Measurements from ENCODE around the gene ME3. TPM values are rescaled to one million over a fixed set of nuclear protein-coding genes. Genes with fewer than 3 reads are reported as not detected.

Gene ME3
- total and polyA plus RNA-seq, 2 donors (not counting 1 experiment from before 2014, with no cell fraction given) = 8.8 to 50.7 TPM

- no peak overlapping the region for H3K4me2 ChIP-seq (ENCODE audit: extremely low read depth, insufficient read depth, low read length)
- no peak for TF ChIP-seq EZH2 (IDR thresholded peaks at IDR 0.05; ENCODE audit: low read length, missing control alignments)
- TF ChIP-seq, protein P1, sequence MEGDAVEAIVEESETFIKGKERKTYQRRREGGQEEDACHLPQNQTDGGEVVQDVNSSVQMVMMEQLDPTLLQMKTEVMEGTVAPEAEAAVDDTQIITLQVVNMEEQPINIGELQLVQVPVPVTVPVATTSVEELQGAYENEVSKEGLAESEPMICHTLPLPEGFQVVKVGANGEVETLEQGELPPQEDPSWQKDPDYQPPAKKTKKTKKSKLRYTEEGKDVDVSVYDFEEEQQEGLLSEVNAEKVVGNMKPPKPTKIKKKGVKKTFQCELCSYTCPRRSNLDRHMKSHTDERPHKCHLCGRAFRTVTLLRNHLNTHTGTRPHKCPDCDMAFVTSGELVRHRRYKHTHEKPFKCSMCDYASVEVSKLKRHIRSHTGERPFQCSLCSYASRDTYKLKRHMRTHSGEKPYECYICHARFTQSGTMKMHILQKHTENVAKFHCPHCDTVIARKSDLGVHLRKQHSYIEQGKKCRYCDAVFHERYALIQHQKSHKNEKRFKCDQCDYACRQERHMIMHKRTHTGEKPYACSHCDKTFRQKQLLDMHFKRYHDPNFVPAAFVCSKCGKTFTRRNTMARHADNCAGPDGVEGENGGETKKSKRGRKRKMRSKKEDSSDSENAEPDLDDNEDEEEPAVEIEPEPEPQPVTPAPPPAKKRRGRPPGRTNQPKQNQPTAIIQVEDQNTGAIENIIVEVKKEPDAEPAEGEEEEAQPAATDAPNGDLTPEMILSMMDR (conservative IDR thresholded peaks at IDR 0.05 in 1 of 2, IDR thresholded peaks at IDR 0.05 in 1 of 2; ENCODE audit: low read depth in 1 of 2, low read length in 2 of 2) = no peak
- no peaks in the 10 kb centered on the region for H3K36me3 ChIP-seq (ENCODE audit: control insufficient read depth, insufficient read depth, low read length)
- no peaks in the 10 kb centered on the region for H3K79me2 ChIP-seq (ENCODE audit: control insufficient read depth, insufficient read depth, low read length)
- H4K20me1 ChIP-seq (ENCODE audit: control insufficient read depth, extremely low read depth, insufficient read depth, low read length) = no peaks in the 10 kb centered on the region
- H3K4me3 ChIP-seq (replicated peaks in 1 of 4; ENCODE audit: control extremely low read depth in 1 of 4, insufficient read depth in 1 of 4, low read depth in 3 of 4, low read length in 4 of 4) = no peak overlapping the region
- H3K27ac ChIP-seq (ENCODE audit: insufficient read depth, low read length) = no peak overlapping the region
- H2AFZ ChIP-seq (ENCODE audit: low read length) = no peak overlapping the region
- DNase-seq (ENCODE audit: low read depth in 2 of 2) = no peak
- no peak overlapping the region for H3K9ac ChIP-seq (ENCODE audit: insufficient read depth, low read length)
- H3K27me3 ChIP-seq (ENCODE audit: control insufficient read depth, insufficient read depth, low read length) = no peaks in the 10 kb centered on the region
- no peaks in the 10 kb centered on the region for H3K9me3 ChIP-seq (ENCODE audit: control insufficient read depth, insufficient read depth, low read depth, low read length)
- peaks cover 4% of the 10 kb centered on the region for H3K4me1 ChIP-seq (ENCODE audit: control insufficient read depth, extremely low read depth, insufficient read depth, low read length)
Observed at GRCh38 chr11:86444981-86445380, 227.4 kb downstream of the ME3 start.

- no peak for DNase-seq (ENCODE audit: low read depth in 2 of 2)
- Histone ChIP-seq H4K20me1 (ENCODE audit: control insufficient read depth, extremely low read depth, insufficient read depth, low read length) (no peaks in the 10 kb centered on the region), H3K9ac (ENCODE audit: insufficient read depth, low read length) (no peak overlapping the region), H3K9me3 (ENCODE audit: control insufficient read depth, insufficient read depth, low read depth, low read length) (no peaks in the 10 kb centered on the region), H3K4me1 (ENCODE audit: control insufficient read depth, extremely low read depth, insufficient read depth, low read length) (peaks cover 4% of the 10 kb centered on the region), H3K27ac (ENCODE audit: insufficient read depth, low read length) (no peak overlapping the region), H3K79me2 (ENCODE audit: control insufficient read depth, insufficient read depth, low read length) (no peaks in the 10 kb centered on the region), H3K36me3 (ENCODE audit: control insufficient read depth, insufficient read depth, low read length) (no peaks in the 10 kb centered on the region), H2AFZ (ENCODE audit: low read length) (no peak overlapping the region), H3K4me3 (replicated peaks in 1 of 4; ENCODE audit: control extremely low read depth in 1 of 4, insufficient read depth in 1 of 4, low read depth in 3 of 4, low read length in 4 of 4) (no peak overlapping the region), H3K4me2 (ENCODE audit: extremely low read depth, insufficient read depth, low read length) (no peak overlapping the region), H3K27me3 (ENCODE audit: control insufficient read depth, insufficient read depth, low read length) (no peaks in the 10 kb centered on the region)
- TF ChIP-seq EZH2 (IDR thresholded peaks at IDR 0.05; ENCODE audit: low read length, missing control alignments) = no peak
- TF ChIP-seq, protein P1 (conservative IDR thresholded peaks at IDR 0.05 in 1 of 2, IDR thresholded peaks at IDR 0.05 in 1 of 2; ENCODE audit: low read depth in 1 of 2, low read length in 2 of 2) = no peak
Observed at GRCh38 chr11:86443415-86443814, 229.0 kb downstream of the ME3 start.

GRCh38 chr11:86442827-86443226, 229.6 kb downstream of the ME3 start:
- Histone ChIP-seq H4K20me1 (ENCODE audit: control insufficient read depth, extremely low read depth, insufficient read depth, low read length) (no peaks in the 10 kb centered on the region), H3K9me3 (ENCODE audit: control insufficient read depth, insufficient read depth, low read depth, low read length) (no peaks in the 10 kb centered on the region), H3K4me1 (ENCODE audit: control insufficient read depth, extremely low read depth, insufficient read depth, low read length) (peaks cover 4% of the 10 kb centered on the region), H3K9ac (ENCODE audit: insufficient read depth, low read length) (no peak overlapping the region), H3K27me3 (ENCODE audit: control insufficient read depth, insufficient read depth, low read length) (no peaks in the 10 kb centered on the region), H3K4me3 (replicated peaks in 1 of 4; ENCODE audit: control extremely low read depth in 1 of 4, insufficient read depth in 1 of 4, low read depth in 3 of 4, low read length in 4 of 4) (no peak overlapping the region), H3K27ac (ENCODE audit: insufficient read depth, low read length) (no peak overlapping the region), H3K79me2 (ENCODE audit: control insufficient read depth, insufficient read depth, low read length) (no peaks in the 10 kb centered on the region), H3K4me2 (ENCODE audit: extremely low read depth, insufficient read depth, low read length) (no peak overlapping the region), H2AFZ (ENCODE audit: low read length) (no peak overlapping the region), H3K36me3 (ENCODE audit: control insufficient read depth, insufficient read depth, low read length) (no peaks in the 10 kb centered on the region)
- DNase-seq (ENCODE audit: low read depth in 2 of 2) = no peak
- no peak for TF ChIP-seq EZH2 (IDR thresholded peaks at IDR 0.05; ENCODE audit: low read length, missing control alignments)
- TF ChIP-seq, protein P1 (conservative IDR thresholded peaks at IDR 0.05 in 1 of 2, IDR thresholded peaks at IDR 0.05 in 1 of 2; ENCODE audit: low read depth in 1 of 2, low read length in 2 of 2) = no peak

All from fibroblast of lung (primary cell).